GM23338 (cell line): ENCODE results near the gene TRAPPC2. TPM values are rescaled to one million over a fixed set of nuclear protein-coding genes. Genes with fewer than 3 reads are reported as not detected.

Experiments used
- ATAC-seq: fragments of 200-7000 bp; cut with Tn5 transposase; 3 replicates; pipeline ENCODE4 v1.9.1; 2020
- DNase-seq: peaks from one replicate; pipeline ENCODE4 v3.0.0-alpha.2; 2015; ENCODE audit warnings: low spot score
- H2AFZ ChIP-seq: fragments of 200-600 bp; sonication (generic); 2 replicates; pipeline ENCODE4 v1.8.0; 2016; ENCODE audit warnings: antibody characterized with exemption, mild to moderate bottlenecking, moderate library complexity
- H3F3A ChIP-seq: fragments of 200-600 bp; sonication (generic); replicated peaks from 2 replicates; pipeline ENCODE4 v1.8.0; 2017; ENCODE audit warnings: antibody characterized with exemption, mixed run types, low read depth
- H3K27ac ChIP-seq: fragments of 200-600 bp; sonication (generic); 2 replicates; pipeline ENCODE4 v1.6.1; 2016; ENCODE audit warnings: low read depth
- H3K27me3 ChIP-seq: fragments of 200-600 bp; sonication (generic); 2 replicates; pipeline ENCODE4 v1.8.0; 2016; ENCODE audit warnings: mild to moderate bottlenecking, mixed run types, moderate library complexity; ENCODE audit not compliant: insufficient read depth
- H3K36me3 ChIP-seq: fragments of 200-600 bp; sonication (generic); 2 replicates; pipeline ENCODE4 v1.8.0; 2016; ENCODE audit warnings: mild to moderate bottlenecking; ENCODE audit not compliant: insufficient read depth
- H3K4me1 ChIP-seq: fragments of 200-600 bp; sonication (generic); 2 replicates; pipeline ENCODE4 v1.8.0; 2016; ENCODE audit warnings: mild to moderate bottlenecking, moderate library complexity; ENCODE audit not compliant: insufficient read depth
- H3K4me2 ChIP-seq: fragments of 200-600 bp; sonication (generic); 2 replicates; pipeline ENCODE4 v1.7.1; 2017; ENCODE audit warnings: mixed run types
- H3K4me3 ChIP-seq: fragments of 200-600 bp; sonication (generic); 2 replicates; pipeline ENCODE4 v1.6.1; 2016; ENCODE audit warnings: mixed run types
- H3K79me2 ChIP-seq: fragments of 200-600 bp; sonication (generic); replicated peaks from 2 replicates; pipeline ENCODE4 v1.8.0; 2017; ENCODE audit warnings: mild to moderate bottlenecking; ENCODE audit not compliant: insufficient read depth
- H3K9me2 ChIP-seq: fragments of 200-600 bp; sonication (generic); 2 replicates; pipeline ENCODE4 v1.8.0; 2017; ENCODE audit not compliant: insufficient read depth
- H4K20me1 ChIP-seq: fragments of 200-600 bp; sonication (generic); replicated peaks from 2 replicates; pipeline ENCODE4 v1.8.0; 2017; ENCODE audit warnings: mild to moderate bottlenecking; ENCODE audit not compliant: insufficient read depth
- H3K27ac Mint-ChIP-seq: 2 replicates; pipeline ENCODE4 v1.8.0; 2020; ENCODE audit warnings: inconsistent platforms, mild to moderate bottlenecking, moderate library complexity, mixed read lengths
- H3K27me3 Mint-ChIP-seq: 3 replicates; pipeline ENCODE4 v1.8.0; 2022; ENCODE audit warnings: low read depth, mild to moderate bottlenecking, moderate library complexity, mixed read lengths, inconsistent platforms; ENCODE audit not compliant: insufficient read depth, poor library complexity
- H3K36me3 Mint-ChIP-seq: 3 replicates; pipeline ENCODE4 v1.8.0; 2021; ENCODE audit warnings: low read depth, mild to moderate bottlenecking, inconsistent platforms, moderate library complexity, mixed read lengths
- H3K4me1 Mint-ChIP-seq: 3 replicates; pipeline ENCODE4 v1.8.0; 2020; ENCODE audit warnings: mild to moderate bottlenecking, inconsistent platforms, mixed read lengths
- H3K4me3 Mint-ChIP-seq: 3 replicates; pipeline ENCODE4 v1.8.0; 2021; ENCODE audit warnings: moderate library complexity, mild to moderate bottlenecking, inconsistent platforms, mixed read lengths
- H3K9me3 Mint-ChIP-seq: 3 replicates; pipeline ENCODE4 v1.8.0; 2020; ENCODE audit warnings: moderate library complexity, mild to moderate bottlenecking, inconsistent platforms, mixed read lengths
- ETS1 ChIP-seq: IDR thresholded peaks from 2 replicates; pipeline ENCODE4 v1.6.1; 2016; ENCODE audit warnings: antibody characterized with exemption
- EZH2 ChIP-seq: fragments of 200-600 bp; sonication (generic); IDR thresholded peaks from one replicate; pipeline ENCODE4 v1.8.0; 2017; ENCODE audit warnings: antibody characterized with exemption, mild to moderate bottlenecking, low read depth; ENCODE audit not compliant: unreplicated experiment
- STAT1 ChIP-seq: IDR thresholded peaks from one replicate; pipeline ENCODE4 v1.6.1; 2016; ENCODE audit warnings: antibody characterized with exemption; ENCODE audit not compliant: unreplicated experiment
- ZNF331 ChIP-seq: fragments of 250-450 bp; sonication (Bioruptor Pico); IDR thresholded peaks from 2 replicates; pipeline ENCODE4 v1.5.0; 2020; ENCODE audit warnings: low read depth, mild to moderate bottlenecking, moderate library complexity
- ZNF462 ChIP-seq: fragments of 250-450 bp; sonication (Bioruptor Pico); IDR thresholded peaks from 2 replicates; pipeline ENCODE4 v1.5.0; 2020; ENCODE audit warnings: mild to moderate bottlenecking, moderate library complexity
- polyA plus RNA-seq: library from polyadenylated mRNA; unstranded; fragments of >200 nt; fragmentation: Nextera tagmentation; extraction: Ambion mirVana; gene quantifications from 2 replicates; pipeline ENCODE4 v1.2.1, GENCODE V29; 2016
- total RNA-seq: library from RNA; depleted of rRNA; stranded (reverse); fragments of >200 nt; shearing (Covaris generic); gene quantifications from 2 replicates; pipeline ENCODE4 v1.2.3, GENCODE V29; 2014
- TF ChIP-seq, protein P1 (sequence below), 2 experiments: fragments of 200-600 bp in 1 of 2; sonication (generic) in 1 of 2; conservative IDR thresholded peaks; 2 replicates each; pipeline versions ENCODE4 v1.5.1 to v1.6.1; 2016 to 2017; ENCODE audit warnings: antibody characterized with exemption in 2 of 2, low read depth in 2 of 2, mild to moderate bottlenecking in 2 of 2, moderate library complexity in 1 of 2

Gene TRAPPC2
- total and polyA plus RNA-seq, 2 experiments from 2014 or later: 11.7 to 14.6 TPM

DNA sequence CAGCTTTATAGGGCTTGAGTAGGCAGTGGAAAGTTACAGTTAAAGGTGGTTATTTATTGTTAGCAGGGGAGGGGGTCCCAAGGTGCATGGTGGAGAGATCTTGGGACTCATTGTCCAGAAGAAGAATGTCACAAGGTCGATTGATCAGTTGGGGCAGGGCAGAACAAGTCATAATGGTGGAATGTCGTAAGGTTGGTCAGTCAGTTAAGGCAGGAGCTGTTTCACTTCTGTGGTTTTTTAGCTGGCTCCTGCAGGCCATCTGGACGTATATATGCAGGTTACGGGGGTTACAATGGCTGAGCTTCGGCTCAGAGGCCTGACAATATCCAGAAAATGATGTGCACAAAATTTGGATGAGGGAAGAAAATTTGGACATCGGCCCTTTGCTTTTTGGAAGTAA, 7.3 kb upstream of the TRAPPC2 start (continued):
- TF ChIP-seq ZNF462: no peak
- no peak for TF ChIP-seq ETS1
- TF ChIP-seq, protein P1, sequence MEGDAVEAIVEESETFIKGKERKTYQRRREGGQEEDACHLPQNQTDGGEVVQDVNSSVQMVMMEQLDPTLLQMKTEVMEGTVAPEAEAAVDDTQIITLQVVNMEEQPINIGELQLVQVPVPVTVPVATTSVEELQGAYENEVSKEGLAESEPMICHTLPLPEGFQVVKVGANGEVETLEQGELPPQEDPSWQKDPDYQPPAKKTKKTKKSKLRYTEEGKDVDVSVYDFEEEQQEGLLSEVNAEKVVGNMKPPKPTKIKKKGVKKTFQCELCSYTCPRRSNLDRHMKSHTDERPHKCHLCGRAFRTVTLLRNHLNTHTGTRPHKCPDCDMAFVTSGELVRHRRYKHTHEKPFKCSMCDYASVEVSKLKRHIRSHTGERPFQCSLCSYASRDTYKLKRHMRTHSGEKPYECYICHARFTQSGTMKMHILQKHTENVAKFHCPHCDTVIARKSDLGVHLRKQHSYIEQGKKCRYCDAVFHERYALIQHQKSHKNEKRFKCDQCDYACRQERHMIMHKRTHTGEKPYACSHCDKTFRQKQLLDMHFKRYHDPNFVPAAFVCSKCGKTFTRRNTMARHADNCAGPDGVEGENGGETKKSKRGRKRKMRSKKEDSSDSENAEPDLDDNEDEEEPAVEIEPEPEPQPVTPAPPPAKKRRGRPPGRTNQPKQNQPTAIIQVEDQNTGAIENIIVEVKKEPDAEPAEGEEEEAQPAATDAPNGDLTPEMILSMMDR (conservative IDR thresholded peaks at IDR 0.05; ENCODE audit: low read depth in 2 of 2): no peak
- no peak for TF ChIP-seq ZNF331 (CRISPR knock-in tag)
- TF ChIP-seq STAT1: no peak

DNA sequence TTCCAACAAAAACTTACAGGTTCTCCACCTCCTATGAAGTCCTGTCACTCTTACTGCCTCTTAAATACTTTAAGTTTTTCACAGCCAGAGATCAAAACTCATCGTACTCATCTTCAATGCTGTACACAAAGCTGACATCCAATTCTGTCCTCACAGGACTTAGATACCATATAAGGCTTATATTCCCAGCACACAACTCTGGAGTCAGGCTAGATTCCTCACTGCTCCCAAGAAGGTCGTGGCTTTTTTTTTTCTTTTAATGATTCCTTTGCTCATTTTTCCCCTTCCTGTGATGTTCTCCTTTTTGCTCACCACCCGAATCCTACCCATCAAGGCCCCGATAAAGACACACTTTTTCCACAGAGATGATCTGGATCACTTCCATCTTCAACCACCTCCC, 914 bp downstream of the TRAPPC2 start:
- Histone ChIP-seq H4K20me1 (no peaks in the 10 kb centered on the region), H3K4me2 (peak overlapping the region; percentile 94), H3K36me3 (peaks cover 5% of the 10 kb centered on the region; the same call in 1 of the 2 replicates), H2AFZ (no peak overlapping the region), H3K27ac (no peak overlapping the region; the same call in 1 of the 2 replicates), H3K9me2 (no peaks in the 10 kb centered on the region), H3F3A (no peaks in the 10 kb centered on the region), H3K27me3 (no peaks in the 10 kb centered on the region), H3K4me3 (peak overlapping the region; percentile 82), H3K79me2 (peaks cover 67% of the 10 kb centered on the region), H3K4me1 (peaks cover 5% of the 10 kb centered on the region)
- Mint-ChIP-seq H3K36me3 (peaks cover 46% of the 10 kb centered on the region), H3K4me1 (peaks cover 12% of the 10 kb centered on the region), H3K27ac (peak overlapping the region; percentile 98), H3K4me3 (peak overlapping the region; percentile 92), H3K9me3 (no peaks in the 10 kb centered on the region), H3K27me3 (no peaks in the 10 kb centered on the region)
- DNase-seq: no peak
- no peak for ATAC-seq
- TF ChIP-seq EZH2 (no peak), ETS1 (no peak), ZNF331 (CRISPR knock-in tag) (no peak)
